Upper lobe of left lung (tissue), 4 donors: ENCODE results near the gene TBC1D32.

Experiments
- CTCF ChIP-seq, 6 experiments: fragments of 450-650 bp in 4 of 6; fragments of 200-600 bp in 2 of 6; sonication (generic) in 2 of 6; IDR thresholded peaks; one replicate each; pipeline ENCODE4 v1.5.1; 2016 to 2019; ENCODE audit warnings: antibody characterized with exemption in 6 of 6
- EP300 ChIP-seq, 4 donors: sonication (generic); formaldehyde crosslinking; IDR thresholded peaks; one replicate each; pipeline ENCODE4 v1.5.1; 2017; ENCODE audit warnings: antibody characterized with exemption in 4 of 4, control low read depth in 2 of 4
- POLR2A ChIP-seq, 4 donors: fragments of 450-650 bp; IDR thresholded peaks; one replicate each; pipeline ENCODE4 v1.5.1; 2016 to 2017; ENCODE audit warnings: antibody characterized with exemption in 4 of 4, mild to moderate bottlenecking in 2 of 4

DNA sequence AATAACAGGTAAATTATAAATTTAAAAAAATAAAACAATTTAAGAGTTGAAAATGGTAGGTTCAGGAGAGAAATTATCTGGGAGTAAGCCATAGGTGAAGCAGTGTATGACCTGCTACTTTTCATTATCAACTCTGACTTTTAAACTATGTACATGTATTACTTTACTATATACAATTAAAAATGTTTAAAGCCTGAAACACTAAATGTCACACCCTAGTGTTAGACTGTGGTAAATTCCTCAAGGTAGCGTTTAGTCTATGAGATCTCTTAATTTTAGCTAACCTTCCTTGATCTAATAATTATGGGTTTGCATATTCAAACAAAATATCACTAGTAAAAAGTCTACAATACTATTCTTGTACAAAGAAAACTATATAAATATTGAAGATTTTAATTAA, 22.3 kb upstream of the TBC1D32 start:
- TF ChIP-seq POLR2A (IDR thresholded peaks at IDR 0.05) = no peak
- TF ChIP-seq CTCF (IDR thresholded peaks at IDR 0.05) = no peak
- TF ChIP-seq EP300 (IDR thresholded peaks at IDR 0.05) = no peak
